ENCODE results near the gene DMRT3. TPM values are rescaled to one million over a fixed set of nuclear protein-coding genes. Genes with fewer than 3 reads are reported as not detected.

Gene DMRT3
- total and polyA plus RNA-seq, 2 of the 8 experiments (the other 6 are each of a cell fraction or from before 2014, with no cell fraction given), result not detected

DNA sequence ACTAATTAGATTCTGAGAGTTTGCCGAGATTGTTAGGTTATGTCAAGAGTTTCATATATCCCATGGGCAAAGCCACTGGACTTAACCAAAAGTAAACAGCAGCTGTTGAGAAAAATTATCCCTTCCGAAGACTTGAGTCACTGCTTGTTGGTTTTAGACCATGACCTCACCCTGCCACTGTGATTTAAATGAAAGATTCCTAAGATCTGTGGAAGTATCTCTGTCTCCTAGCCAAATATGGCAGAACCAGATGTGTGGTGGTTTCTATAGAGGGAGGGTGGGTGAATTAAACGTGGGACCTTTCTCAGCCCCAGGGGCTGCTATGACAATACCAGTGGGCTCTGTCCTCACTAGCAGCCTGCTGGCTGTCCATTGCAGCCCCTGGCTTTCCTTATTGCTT is 19.3 kb downstream of the DMRT3 start (continued):
- TF ChIP-seq EP300 (IDR thresholded peaks at IDR 0.05; ENCODE audit: borderline replicate concordance in 1 of 2, low read depth in 2 of 2, low read length in 2 of 2) (no peak), POU5F1 (IDR thresholded peaks at IDR 0.05; ENCODE audit: low read depth, low read length) (no peak), EGR1 (IDR thresholded peaks at IDR 0.05; ENCODE audit: borderline replicate concordance, low read depth, low read length) (no peak)
